A549 (cell line): ENCODE data around the gene REX1BD.

Source experiments
- HMGXB4 ChIP-seq: fragments of 250-450 bp; sonication (Bioruptor Pico); IDR thresholded peaks from 2 replicates; pipeline ENCODE4 v1.5.0; 2021; ENCODE audit warnings: mild to moderate bottlenecking, moderate library complexity, borderline replicate concordance
- REST ChIP-seq: fragments of 200-600 bp; sonication (generic); IDR thresholded peaks from 2 replicates; pipeline ENCODE4 v1.6.1; 2016; ENCODE audit warnings: antibody characterized with exemption, mild to moderate bottlenecking, moderate library complexity

GRCh38 chr19:18637673-18638630 is 49.4 kb downstream of the REX1BD start:
- TF ChIP-seq REST, result no peak
- no peak for TF ChIP-seq HMGXB4 (CRISPR knock-in tag)
